ENCODE measurements around the gene HTRA3. TPM values are rescaled to one million over a fixed set of nuclear protein-coding genes. Genes with fewer than 3 reads are reported as not detected.

Gene HTRA3
- total and polyA plus RNA-seq, 2 of the 8 experiments (the other 6 are each of a cell fraction or from before 2014, with no cell fraction given) = 3.2 to 5.8 TPM

DNA sequence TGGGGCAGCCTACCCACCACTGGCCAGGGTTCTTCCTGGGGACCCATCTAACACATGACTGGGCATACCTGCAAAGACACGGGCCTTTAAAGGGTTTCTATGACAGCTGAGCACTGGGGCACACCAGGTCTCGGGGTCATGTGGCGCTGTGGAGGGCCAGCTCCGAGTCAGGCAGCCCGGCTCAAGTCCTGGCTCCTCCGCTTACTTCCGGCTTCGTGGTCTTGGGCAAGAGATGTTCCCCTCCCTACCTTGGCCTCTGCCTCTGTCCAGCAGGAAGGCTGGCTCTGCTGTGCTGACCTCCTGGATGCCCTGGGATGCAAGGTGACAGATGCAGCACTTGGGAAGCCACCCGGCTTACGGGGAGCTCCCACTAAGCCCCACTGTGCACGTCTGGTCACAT, 37.6 kb downstream of the HTRA3 start (continued):
- TF ChIP-seq, protein P1, sequence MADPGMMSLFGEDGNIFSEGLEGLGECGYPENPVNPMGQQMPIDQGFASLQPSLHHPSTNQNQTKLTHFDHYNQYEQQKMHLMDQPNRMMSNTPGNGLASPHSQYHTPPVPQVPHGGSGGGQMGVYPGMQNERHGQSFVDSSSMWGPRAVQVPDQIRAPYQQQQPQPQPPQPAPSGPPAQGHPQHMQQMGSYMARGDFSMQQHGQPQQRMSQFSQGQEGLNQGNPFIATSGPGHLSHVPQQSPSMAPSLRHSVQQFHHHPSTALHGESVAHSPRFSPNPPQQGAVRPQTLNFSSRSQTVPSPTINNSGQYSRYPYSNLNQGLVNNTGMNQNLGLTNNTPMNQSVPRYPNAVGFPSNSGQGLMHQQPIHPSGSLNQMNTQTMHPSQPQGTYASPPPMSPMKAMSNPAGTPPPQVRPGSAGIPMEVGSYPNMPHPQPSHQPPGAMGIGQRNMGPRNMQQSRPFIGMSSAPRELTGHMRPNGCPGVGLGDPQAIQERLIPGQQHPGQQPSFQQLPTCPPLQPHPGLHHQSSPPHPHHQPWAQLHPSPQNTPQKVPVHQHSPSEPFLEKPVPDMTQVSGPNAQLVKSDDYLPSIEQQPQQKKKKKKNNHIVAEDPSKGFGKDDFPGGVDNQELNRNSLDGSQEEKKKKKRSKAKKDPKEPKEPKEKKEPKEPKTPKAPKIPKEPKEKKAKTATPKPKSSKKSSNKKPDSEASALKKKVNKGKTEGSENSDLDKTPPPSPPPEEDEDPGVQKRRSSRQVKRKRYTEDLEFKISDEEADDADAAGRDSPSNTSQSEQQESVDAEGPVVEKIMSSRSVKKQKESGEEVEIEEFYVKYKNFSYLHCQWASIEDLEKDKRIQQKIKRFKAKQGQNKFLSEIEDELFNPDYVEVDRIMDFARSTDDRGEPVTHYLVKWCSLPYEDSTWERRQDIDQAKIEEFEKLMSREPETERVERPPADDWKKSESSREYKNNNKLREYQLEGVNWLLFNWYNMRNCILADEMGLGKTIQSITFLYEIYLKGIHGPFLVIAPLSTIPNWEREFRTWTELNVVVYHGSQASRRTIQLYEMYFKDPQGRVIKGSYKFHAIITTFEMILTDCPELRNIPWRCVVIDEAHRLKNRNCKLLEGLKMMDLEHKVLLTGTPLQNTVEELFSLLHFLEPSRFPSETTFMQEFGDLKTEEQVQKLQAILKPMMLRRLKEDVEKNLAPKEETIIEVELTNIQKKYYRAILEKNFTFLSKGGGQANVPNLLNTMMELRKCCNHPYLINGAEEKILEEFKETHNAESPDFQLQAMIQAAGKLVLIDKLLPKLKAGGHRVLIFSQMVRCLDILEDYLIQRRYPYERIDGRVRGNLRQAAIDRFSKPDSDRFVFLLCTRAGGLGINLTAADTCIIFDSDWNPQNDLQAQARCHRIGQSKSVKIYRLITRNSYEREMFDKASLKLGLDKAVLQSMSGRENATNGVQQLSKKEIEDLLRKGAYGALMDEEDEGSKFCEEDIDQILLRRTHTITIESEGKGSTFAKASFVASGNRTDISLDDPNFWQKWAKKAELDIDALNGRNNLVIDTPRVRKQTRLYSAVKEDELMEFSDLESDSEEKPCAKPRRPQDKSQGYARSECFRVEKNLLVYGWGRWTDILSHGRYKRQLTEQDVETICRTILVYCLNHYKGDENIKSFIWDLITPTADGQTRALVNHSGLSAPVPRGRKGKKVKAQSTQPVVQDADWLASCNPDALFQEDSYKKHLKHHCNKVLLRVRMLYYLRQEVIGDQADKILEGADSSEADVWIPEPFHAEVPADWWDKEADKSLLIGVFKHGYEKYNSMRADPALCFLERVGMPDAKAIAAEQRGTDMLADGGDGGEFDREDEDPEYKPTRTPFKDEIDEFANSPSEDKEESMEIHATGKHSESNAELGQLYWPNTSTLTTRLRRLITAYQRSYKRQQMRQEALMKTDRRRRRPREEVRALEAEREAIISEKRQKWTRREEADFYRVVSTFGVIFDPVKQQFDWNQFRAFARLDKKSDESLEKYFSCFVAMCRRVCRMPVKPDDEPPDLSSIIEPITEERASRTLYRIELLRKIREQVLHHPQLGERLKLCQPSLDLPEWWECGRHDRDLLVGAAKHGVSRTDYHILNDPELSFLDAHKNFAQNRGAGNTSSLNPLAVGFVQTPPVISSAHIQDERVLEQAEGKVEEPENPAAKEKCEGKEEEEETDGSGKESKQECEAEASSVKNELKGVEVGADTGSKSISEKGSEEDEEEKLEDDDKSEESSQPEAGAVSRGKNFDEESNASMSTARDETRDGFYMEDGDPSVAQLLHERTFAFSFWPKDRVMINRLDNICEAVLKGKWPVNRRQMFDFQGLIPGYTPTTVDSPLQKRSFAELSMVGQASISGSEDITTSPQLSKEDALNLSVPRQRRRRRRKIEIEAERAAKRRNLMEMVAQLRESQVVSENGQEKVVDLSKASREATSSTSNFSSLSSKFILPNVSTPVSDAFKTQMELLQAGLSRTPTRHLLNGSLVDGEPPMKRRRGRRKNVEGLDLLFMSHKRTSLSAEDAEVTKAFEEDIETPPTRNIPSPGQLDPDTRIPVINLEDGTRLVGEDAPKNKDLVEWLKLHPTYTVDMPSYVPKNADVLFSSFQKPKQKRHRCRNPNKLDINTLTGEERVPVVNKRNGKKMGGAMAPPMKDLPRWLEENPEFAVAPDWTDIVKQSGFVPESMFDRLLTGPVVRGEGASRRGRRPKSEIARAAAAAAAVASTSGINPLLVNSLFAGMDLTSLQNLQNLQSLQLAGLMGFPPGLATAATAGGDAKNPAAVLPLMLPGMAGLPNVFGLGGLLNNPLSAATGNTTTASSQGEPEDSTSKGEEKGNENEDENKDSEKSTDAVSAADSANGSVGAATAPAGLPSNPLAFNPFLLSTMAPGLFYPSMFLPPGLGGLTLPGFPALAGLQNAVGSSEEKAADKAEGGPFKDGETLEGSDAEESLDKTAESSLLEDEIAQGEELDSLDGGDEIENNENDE (IDR thresholded peaks at IDR 0.05; ENCODE audit: insufficient replicate concordance, low read length) = no peak
- TF ChIP-seq RAD21 (IDR thresholded peaks at IDR 0.05 in 1 of 2, conservative IDR thresholded peaks at IDR 0.05 in 1 of 2; ENCODE audit: low read depth in 2 of 2, low read length in 2 of 2) (no peak), SP4 (IDR thresholded peaks at IDR 0.05; ENCODE audit: low read length) (no peak), TCF12 (IDR thresholded peaks at IDR 0.05; ENCODE audit: low read depth, low read length) (no peak), SIX5 (IDR thresholded peaks at IDR 0.05; ENCODE audit: low read depth, low read length) (no peak), CEBPB (IDR thresholded peaks at IDR 0.05; ENCODE audit: low read depth, low read length) (no peak), CREB1 (IDR thresholded peaks at IDR 0.05) (no peak)

Data from H1 (cell line).